ENCODE data around the gene ETHE1.

The ETHE1 gene

DNA sequence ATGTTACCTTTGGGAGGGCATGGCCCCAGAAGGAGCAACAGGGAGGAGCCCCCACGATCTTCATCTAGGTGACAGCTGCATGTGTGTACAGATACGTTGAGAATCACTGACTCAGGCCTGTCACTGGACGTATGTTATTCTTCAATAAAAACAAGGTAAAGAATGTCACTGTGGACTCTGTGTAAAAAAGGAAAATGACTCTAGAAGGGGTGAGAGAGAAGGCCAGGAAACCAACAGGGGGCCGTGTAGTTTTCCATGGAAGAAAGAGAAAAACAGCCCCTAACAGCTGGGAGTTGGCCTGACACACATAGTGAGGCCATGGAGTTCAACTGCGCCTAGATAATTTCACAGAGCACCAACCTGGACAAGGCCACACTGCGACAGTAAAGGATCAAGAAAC lies 59.7 kb downstream of the ETHE1 start:
- DNase-seq (ENCODE audit: low read depth in 2 of 2, low spot score in 1 of 2) = no peak

DNA sequence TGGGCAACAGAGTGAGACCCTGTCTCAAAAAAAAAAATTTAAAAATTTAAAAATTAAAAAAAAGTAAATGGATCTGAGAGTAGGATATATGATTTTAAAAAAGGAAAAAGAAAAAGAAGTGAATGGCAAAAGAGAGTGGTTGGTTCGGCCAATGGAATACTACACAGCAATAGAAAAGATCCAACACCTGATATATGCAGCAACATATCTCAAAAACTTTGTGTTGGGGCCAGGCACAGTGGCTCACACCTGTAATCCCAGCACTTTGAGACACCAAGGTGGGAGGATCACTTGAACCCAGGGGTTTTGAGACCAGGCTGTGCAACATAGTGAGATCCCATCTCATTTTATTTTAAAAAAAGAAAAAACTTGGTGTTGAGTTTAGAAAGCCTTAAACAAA lies 60.2 kb downstream of the ETHE1 start:
- no peak for DNase-seq (ENCODE audit: low read depth in 2 of 2, low spot score in 1 of 2)

DNA sequence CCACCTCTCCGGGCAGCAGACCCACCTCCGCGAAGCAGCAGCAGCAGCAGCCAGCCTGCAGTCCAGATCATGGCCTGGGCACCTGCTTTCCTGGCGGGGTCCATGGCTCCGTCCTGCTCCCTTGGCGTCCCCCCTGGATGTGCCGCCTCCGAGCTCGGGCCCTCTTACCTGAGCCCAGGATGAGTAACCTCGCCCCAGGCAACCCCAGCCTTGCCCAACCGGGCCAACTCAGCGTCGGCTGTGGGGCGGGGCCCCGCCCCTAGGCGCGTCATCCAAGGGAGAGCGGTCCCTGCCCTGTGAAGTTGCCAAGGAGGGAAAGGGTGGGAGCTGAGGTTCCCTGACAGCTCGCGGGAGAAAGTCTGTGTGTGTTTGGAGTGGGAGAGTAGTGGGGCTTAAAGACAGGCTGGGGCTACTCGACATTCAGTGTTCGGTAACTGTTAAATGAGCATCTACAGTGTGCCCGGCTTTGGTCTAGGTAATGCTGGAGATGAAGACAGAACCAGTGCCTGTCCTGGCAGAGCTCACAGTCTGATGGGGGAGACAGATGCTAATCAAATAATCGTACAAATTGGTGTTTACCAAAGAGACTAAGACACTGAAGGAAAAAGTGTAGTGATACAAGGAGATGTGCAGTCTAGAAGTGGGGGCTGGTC lies 61.4 kb downstream of the ETHE1 start, which contains the start of gene LYPD3:
Gene LYPD3 (minus strand): TSS at position 141 of the 653 bp plus-strand sequence. CDS start 37 bp downstream, at position 104.
- DNase-seq (ENCODE audit: low read depth in 2 of 2, low spot score in 1 of 2) = no peak

- DNase-seq (ENCODE audit: low read depth in 2 of 2, low spot score in 1 of 2) = peak in 1 of 2 donors; percentile 51
Measured at GRCh38 chr19:43464134-43464775, 62.7 kb downstream of the ETHE1 start.

DNA sequence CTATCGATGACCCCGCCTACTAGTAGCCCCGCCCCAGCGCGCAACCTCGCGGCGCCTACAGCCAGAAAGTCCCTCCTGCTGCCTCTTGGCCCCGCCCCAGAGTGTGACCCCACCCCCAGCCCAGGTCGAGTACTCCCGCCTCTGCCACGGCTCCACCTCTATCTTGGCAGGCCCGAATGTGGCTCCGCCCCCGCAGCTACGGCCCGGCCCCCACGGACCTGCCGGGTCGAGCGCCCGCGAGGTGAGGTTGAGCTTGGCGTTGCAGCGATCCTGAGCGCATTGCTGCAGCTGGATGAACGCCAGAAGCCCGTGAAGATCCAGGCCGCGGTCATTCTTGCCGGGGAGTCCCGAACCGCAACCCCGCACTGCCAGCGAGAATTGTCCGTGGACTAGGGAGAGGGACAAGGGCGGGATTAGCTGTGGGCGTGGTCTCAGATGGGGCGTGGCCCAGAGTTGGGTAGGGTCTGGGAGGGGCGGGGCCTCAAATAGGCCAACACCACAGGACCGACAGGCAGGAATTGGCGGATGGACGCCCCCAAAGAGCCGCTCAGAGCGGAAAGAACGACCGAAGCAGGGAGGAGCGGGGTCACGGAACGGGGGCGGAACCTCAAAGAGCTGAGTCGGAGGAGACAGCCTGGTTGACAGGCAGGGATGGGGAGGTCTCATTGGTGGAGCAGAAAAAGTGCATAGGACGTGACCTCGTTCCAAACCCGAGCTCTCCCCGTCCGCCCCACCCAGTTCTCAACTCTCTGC lies 63.4 kb downstream of the ETHE1 start:
- peak; percentile 99 for DNase-seq (ENCODE audit: low read depth in 2 of 2, low spot score in 1 of 2)

- no peak for DNase-seq (ENCODE audit: low read depth in 2 of 2, low spot score in 1 of 2)
Measured at GRCh38 chr19:43462785-43463380, 64.1 kb downstream of the ETHE1 start.

GRCh38 chr19:43462383-43462782 lies 64.6 kb downstream of the ETHE1 start:
- no peak for DNase-seq (ENCODE audit: low read depth in 2 of 2, low spot score in 1 of 2)

GRCh38 chr19:43461303-43461702 lies 65.7 kb downstream of the ETHE1 start:
- DNase-seq (ENCODE audit: low read depth in 2 of 2, low spot score in 1 of 2) = no peak

GRCh38 chr19:43460362-43461016 lies 66.5 kb downstream of the ETHE1 start:
- DNase-seq (ENCODE audit: low read depth in 2 of 2, low spot score in 1 of 2) = no peak

DNA sequence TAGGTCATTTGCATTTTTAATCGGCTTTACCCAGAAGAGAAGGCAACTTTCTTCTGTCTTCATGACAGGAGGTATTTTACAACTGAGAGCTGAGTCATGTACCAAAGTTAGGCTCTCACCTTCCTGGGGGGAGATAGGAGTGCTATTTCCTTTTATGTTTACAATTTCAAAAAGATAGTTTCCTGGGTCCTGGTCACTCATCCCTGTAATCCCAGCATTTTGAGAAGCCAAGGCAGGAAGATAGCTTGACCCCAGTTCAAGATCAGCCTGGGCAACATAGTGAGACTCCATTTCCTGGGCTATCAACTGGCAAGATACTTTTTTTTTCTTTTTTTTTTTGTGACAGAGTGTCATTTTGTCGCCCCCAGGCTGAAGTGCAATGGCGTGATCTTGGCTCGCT lies 69.2 kb downstream of the ETHE1 start:
- DNase-seq (ENCODE audit: low read depth in 2 of 2, low spot score in 1 of 2) = no peak
